ENCODE measurements around the gene TMEM14B. TPM values are rescaled to one million over a fixed set of nuclear protein-coding genes. Genes with fewer than 3 reads are reported as not detected.
A peak's percentile ranks its signal among the peaks of the same experiment; 100 is the strongest.
"Not testable (repeated sequence)": the region's sequence is repeated elsewhere in the genome, so short reads cannot be mapped to it uniquely, and the experiment has no call there.

Gene TMEM14B
- total RNA-seq, 1 donor from 2014 or later, result 50.5 TPM

GRCh38 chr6:10720265-10720959 is 27.2 kb upstream of the TMEM14B start:
- H3K27ac Mint-ChIP-seq (ENCODE audit: unreplicated experiment), result no peak overlapping the region
- DNase-seq (ENCODE audit: low spot score), result no peak
- peaks cover 32% of the 10 kb centered on the region for H3K4me1 Mint-ChIP-seq (ENCODE audit: low read depth)
- no peak for TF ChIP-seq CTCF (IDR thresholded peaks at IDR 0.05)
- H3K9me3 Mint-ChIP-seq (ENCODE audit: low read depth), result no peaks in the 10 kb centered on the region
- H3K36me3 Mint-ChIP-seq (ENCODE audit: low read depth), result peaks cover 2% of the 10 kb centered on the region
- H3K27me3 Mint-ChIP-seq (ENCODE audit: low read depth), result no peaks in the 10 kb centered on the region
- no peak overlapping the region for H3K4me3 Mint-ChIP-seq (ENCODE audit: unreplicated experiment)

GRCh38 chr6:10720960-10721849 is 26.4 kb upstream of the TMEM14B start:
- DNase-seq (ENCODE audit: low spot score); H3K27me3 Mint-ChIP-seq (ENCODE audit: low read depth); H3K36me3 Mint-ChIP-seq (ENCODE audit: low read depth); H3K9me3 Mint-ChIP-seq (ENCODE audit: low read depth): not testable (repeated sequence)
- peak overlapping the region; percentile 43 for H3K27ac Mint-ChIP-seq (ENCODE audit: unreplicated experiment)
- H3K4me1 Mint-ChIP-seq (ENCODE audit: low read depth), result peaks cover 37% of the 10 kb centered on the region
- H3K4me3 Mint-ChIP-seq (ENCODE audit: unreplicated experiment), result peak overlapping the region; percentile 85

GRCh38 chr6:10721850-10722569 is 25.6 kb upstream of the TMEM14B start:
- Mint-ChIP-seq H3K4me1 (ENCODE audit: low read depth) (peaks cover 37% of the 10 kb centered on the region), H3K27ac (ENCODE audit: unreplicated experiment) (peak overlapping the region; percentile 98), H3K9me3 (ENCODE audit: low read depth) (no peaks in the 10 kb centered on the region), H3K27me3 (ENCODE audit: low read depth) (no peaks in the 10 kb centered on the region), H3K36me3 (ENCODE audit: low read depth) (peaks cover 8% of the 10 kb centered on the region), H3K4me3 (ENCODE audit: unreplicated experiment) (peak overlapping the region; percentile 85)
- no peak for DNase-seq (ENCODE audit: low spot score)
- TF ChIP-seq CTCF (IDR thresholded peaks at IDR 0.05), result no peak

DNA sequence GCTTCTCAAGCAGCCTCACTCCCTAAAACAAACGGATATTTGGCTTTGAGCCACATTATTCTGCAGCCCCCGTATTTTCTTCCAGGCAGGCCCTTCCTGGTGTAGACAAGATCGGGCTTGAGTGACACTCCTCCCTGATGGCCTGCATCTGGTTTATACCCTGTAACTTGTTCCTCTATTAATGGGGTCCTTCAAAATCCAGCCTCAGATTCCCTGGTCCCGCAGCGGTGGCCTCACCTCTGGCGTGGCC is 25.1 kb upstream of the TMEM14B start:
- Mint-ChIP-seq H3K27me3 (ENCODE audit: low read depth) (no peaks in the 10 kb centered on the region), H3K4me1 (ENCODE audit: low read depth) (peaks cover 37% of the 10 kb centered on the region)

More for the DNA sequence above, 25.1 kb upstream of the TMEM14B start:
- no peak for DNase-seq (ENCODE audit: low spot score)
- TF ChIP-seq CTCF (IDR thresholded peaks at IDR 0.05), result no peak
- peak overlapping the region; percentile 85 for H3K4me3 Mint-ChIP-seq (ENCODE audit: unreplicated experiment)
- peaks cover 10% of the 10 kb centered on the region for H3K36me3 Mint-ChIP-seq (ENCODE audit: low read depth)
- no peaks in the 10 kb centered on the region for H3K9me3 Mint-ChIP-seq (ENCODE audit: low read depth)
- H3K27ac Mint-ChIP-seq (ENCODE audit: unreplicated experiment), result peak overlapping the region; percentile 98
